Neural progenitor cell (in vitro differentiated cells): ENCODE data around the gene RPS2. TPM values are rescaled to one million over a fixed set of nuclear protein-coding genes. Genes with fewer than 3 reads are reported as not detected.

ENCODE experiments used
- DNase-seq: peaks from one replicate; pipeline ENCODE4 v3.0.0-alpha.2; 2016; ENCODE audit warnings: low spot score
- H2AFZ ChIP-seq: fragments of 200-600 bp; sonication (generic); replicated peaks from 2 replicates; pipeline ENCODE4 v1.6.1; 2016; ENCODE audit warnings: antibody characterized with exemption
- H3F3A ChIP-seq: fragments of 200-600 bp; sonication (generic); 2 replicates; pipeline ENCODE4 v1.6.1; 2016; ENCODE audit warnings: antibody characterized with exemption, low read depth
- H3K27ac ChIP-seq: fragments of 200-600 bp; sonication (generic); 2 replicates; pipeline ENCODE4 v1.5.1; 2016; ENCODE audit warnings: mild to moderate bottlenecking
- H3K27me3 ChIP-seq: fragments of 200-600 bp; sonication (generic); 2 replicates; pipeline ENCODE4 v1.6.1; 2016; ENCODE audit warnings: mild to moderate bottlenecking, moderate library complexity
- H3K36me3 ChIP-seq: fragments of 200-600 bp; sonication (generic); 2 replicates; pipeline ENCODE4 v1.5.1; 2016
- H3K4me1 ChIP-seq: fragments of 200-600 bp; sonication (generic); 2 replicates; pipeline ENCODE4 v1.6.1; 2016; ENCODE audit warnings: mixed run types
- H3K4me2 ChIP-seq: fragments of 200-600 bp; sonication (generic); 2 replicates; pipeline ENCODE4 v1.6.1; 2016
- H3K4me3 ChIP-seq: fragments of 200-600 bp; sonication (generic); 2 replicates; pipeline ENCODE4 v1.5.1; 2016
- H3K79me2 ChIP-seq: fragments of 200-600 bp; sonication (generic); 2 replicates; pipeline ENCODE4 v1.6.1; 2016; ENCODE audit warnings: low read depth
- H3K9ac ChIP-seq: fragments of 200-600 bp; sonication (generic); 2 replicates; pipeline ENCODE4 v1.6.1; 2016
- H3K9me3 ChIP-seq: fragments of 200-600 bp; sonication (generic); 2 replicates; pipeline ENCODE4 v1.5.1; 2016; ENCODE audit warnings: low read depth
- H4K20me1 ChIP-seq: fragments of 200-600 bp; sonication (generic); 2 replicates; pipeline ENCODE4 v1.6.1; 2016; ENCODE audit warnings: low read depth
- H3K27ac Mint-ChIP-seq: 3 replicates; pipeline ENCODE4 v1.8.0; 2021; ENCODE audit warnings: mixed read lengths
- H3K27me3 Mint-ChIP-seq: 2 replicates; pipeline ENCODE4 v1.8.0; 2022; ENCODE audit warnings: low read depth, mild to moderate bottlenecking, inconsistent platforms, moderate library complexity, mixed read lengths; ENCODE audit not compliant: insufficient read depth
- H3K36me3 Mint-ChIP-seq: 3 replicates; pipeline ENCODE4 v1.8.0; 2021; ENCODE audit warnings: mixed read lengths
- H3K4me1 Mint-ChIP-seq: 3 replicates; pipeline ENCODE4 v1.8.0; 2021; ENCODE audit warnings: mixed read lengths
- H3K4me3 Mint-ChIP-seq: 3 replicates; pipeline ENCODE4 v1.8.0; 2021; ENCODE audit warnings: mild to moderate bottlenecking, moderate library complexity, mixed read lengths
- H3K9me3 Mint-ChIP-seq: 3 replicates; pipeline ENCODE4 v1.8.0; 2020; ENCODE audit warnings: mixed read lengths
- EZH2 ChIP-seq: fragments of 200-600 bp; sonication (generic); IDR thresholded peaks from 2 replicates; pipeline ENCODE4 v1.6.1; 2017; ENCODE audit warnings: antibody characterized with exemption, mild to moderate bottlenecking, moderate library complexity
- EZH2phosphoT487 ChIP-seq: fragments of 200-600 bp; sonication (generic); IDR thresholded peaks from 2 replicates; pipeline ENCODE4 v1.6.1; 2017; ENCODE audit warnings: antibody characterized with exemption
- total RNA-seq: library from RNA; depleted of rRNA; stranded (reverse); fragments of >200 nt; gene quantifications from 2 replicates; pipeline ENCODE4 v1.2.3, GENCODE V29; 2015; ENCODE audit warnings: low replicate concordance
- TF ChIP-seq, protein P1 (sequence below): fragments of 200-600 bp; sonication (generic); IDR thresholded peaks from 2 replicates; pipeline ENCODE4 v1.5.1; 2017; ENCODE audit warnings: antibody characterized with exemption, mild to moderate bottlenecking

Gene RPS2
- total RNA-seq, 1 donor from 2014 or later: 3,079 TPM

DNA sequence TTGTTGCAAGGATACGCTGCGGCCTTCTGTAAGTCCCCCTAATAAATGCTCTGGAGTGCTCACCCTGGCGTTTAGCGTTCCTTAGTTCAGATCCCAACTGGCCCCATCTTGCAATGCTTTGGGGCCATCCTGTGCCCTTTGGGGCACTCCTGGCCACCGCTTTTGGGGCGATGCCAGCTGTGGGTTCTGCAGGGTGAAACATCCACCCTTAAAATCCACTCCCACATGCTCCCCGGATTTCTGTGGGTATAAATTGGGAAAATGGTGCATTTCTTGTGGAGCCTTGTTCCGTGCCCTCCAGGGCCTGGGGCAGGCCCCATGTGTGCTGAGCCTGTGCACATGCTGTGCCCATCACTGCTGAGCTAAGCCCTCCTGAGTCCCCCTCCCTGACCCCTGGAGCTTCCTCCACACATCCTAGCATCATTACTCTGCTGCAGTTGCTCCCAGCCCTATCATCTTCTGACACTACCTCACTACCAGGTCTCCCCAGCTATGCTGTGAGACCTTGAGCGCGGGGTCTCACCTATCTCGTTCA is 27.6 kb downstream of the RPS2 start:
- Histone ChIP-seq H3K36me3 (no peaks in the 10 kb centered on the region), H3K9me3 (no peaks in the 10 kb centered on the region), H3K9ac (no peak overlapping the region), H3F3A (no peaks in the 10 kb centered on the region), H3K4me3 (no peak overlapping the region), H3K79me2 (peaks cover 1% of the 10 kb centered on the region), H3K4me2 (no peak overlapping the region), H4K20me1 (no peaks in the 10 kb centered on the region), H3K4me1 (peaks cover 1% of the 10 kb centered on the region), H3K27me3 (no peaks in the 10 kb centered on the region), H2AFZ (no peak overlapping the region), H3K27ac (no peak overlapping the region)
- Mint-ChIP-seq H3K4me1 (peaks cover 6% of the 10 kb centered on the region), H3K4me3 (no peak overlapping the region), H3K9me3 (no peaks in the 10 kb centered on the region), H3K27ac (no peak overlapping the region), H3K27me3 (peaks cover 3% of the 10 kb centered on the region), H3K36me3 (peaks cover 2% of the 10 kb centered on the region)
- TF ChIP-seq, protein P1, sequence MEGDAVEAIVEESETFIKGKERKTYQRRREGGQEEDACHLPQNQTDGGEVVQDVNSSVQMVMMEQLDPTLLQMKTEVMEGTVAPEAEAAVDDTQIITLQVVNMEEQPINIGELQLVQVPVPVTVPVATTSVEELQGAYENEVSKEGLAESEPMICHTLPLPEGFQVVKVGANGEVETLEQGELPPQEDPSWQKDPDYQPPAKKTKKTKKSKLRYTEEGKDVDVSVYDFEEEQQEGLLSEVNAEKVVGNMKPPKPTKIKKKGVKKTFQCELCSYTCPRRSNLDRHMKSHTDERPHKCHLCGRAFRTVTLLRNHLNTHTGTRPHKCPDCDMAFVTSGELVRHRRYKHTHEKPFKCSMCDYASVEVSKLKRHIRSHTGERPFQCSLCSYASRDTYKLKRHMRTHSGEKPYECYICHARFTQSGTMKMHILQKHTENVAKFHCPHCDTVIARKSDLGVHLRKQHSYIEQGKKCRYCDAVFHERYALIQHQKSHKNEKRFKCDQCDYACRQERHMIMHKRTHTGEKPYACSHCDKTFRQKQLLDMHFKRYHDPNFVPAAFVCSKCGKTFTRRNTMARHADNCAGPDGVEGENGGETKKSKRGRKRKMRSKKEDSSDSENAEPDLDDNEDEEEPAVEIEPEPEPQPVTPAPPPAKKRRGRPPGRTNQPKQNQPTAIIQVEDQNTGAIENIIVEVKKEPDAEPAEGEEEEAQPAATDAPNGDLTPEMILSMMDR: no peak
- TF ChIP-seq EZH2 (no peak), EZH2phosphoT487 (no peak)
- no peak for DNase-seq

DNA sequence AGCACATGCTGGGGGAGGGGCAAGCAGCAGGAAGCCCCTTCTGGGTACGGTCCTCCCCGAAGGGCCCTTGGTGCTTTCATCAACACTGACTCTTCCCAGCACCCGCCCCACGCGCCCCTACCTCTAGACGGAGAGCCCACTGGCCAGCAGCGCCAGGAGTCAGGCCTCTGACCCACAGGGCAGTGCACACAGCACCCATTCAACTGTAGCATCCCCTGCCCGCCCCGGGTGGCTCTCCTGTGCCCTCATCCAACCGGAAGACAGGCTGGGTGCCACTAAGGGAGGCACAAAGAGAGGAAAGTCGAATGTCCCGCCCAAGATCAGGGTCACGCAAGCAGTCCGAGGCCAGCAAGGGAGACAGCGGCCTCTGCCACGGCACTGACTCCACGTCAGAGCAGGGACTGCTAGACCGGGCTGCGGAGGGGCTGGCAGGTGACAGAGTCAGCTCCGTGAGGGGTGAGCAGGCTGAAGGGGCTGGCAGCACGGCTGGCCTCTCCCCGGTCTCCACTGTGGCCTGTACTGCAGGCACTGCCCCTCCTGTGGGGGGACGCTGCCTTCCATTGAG is 31.4 kb downstream of the RPS2 start:
- H3K4me2 ChIP-seq: no peak overlapping the region
- H2AFZ ChIP-seq: no peak overlapping the region
- H3K9me3 ChIP-seq: no peaks in the 10 kb centered on the region
- no peak for DNase-seq
- peaks cover 33% of the 10 kb centered on the region for H3K27me3 ChIP-seq
- Mint-ChIP-seq H3K9me3 (no peaks in the 10 kb centered on the region), H3K36me3 (peaks cover 2% of the 10 kb centered on the region), H3K4me3 (no peak overlapping the region), H3K4me1 (peaks cover 2% of the 10 kb centered on the region), H3K27ac (no peak overlapping the region), H3K27me3 (peaks cover 8% of the 10 kb centered on the region)
- no peak overlapping the region for H3K27ac ChIP-seq
- no peak overlapping the region for H3K9ac ChIP-seq
- no peaks in the 10 kb centered on the region for H4K20me1 ChIP-seq
- no peak overlapping the region for H3K4me3 ChIP-seq
- H3K79me2 ChIP-seq: no peaks in the 10 kb centered on the region
- H3K36me3 ChIP-seq: no peaks in the 10 kb centered on the region
- TF ChIP-seq EZH2phosphoT487 (no peak), EZH2 (no peak)
- TF ChIP-seq, protein P1: no peak
- H3K4me1 ChIP-seq: no peaks in the 10 kb centered on the region
- H3F3A ChIP-seq: peaks cover 4% of the 10 kb centered on the region

DNA sequence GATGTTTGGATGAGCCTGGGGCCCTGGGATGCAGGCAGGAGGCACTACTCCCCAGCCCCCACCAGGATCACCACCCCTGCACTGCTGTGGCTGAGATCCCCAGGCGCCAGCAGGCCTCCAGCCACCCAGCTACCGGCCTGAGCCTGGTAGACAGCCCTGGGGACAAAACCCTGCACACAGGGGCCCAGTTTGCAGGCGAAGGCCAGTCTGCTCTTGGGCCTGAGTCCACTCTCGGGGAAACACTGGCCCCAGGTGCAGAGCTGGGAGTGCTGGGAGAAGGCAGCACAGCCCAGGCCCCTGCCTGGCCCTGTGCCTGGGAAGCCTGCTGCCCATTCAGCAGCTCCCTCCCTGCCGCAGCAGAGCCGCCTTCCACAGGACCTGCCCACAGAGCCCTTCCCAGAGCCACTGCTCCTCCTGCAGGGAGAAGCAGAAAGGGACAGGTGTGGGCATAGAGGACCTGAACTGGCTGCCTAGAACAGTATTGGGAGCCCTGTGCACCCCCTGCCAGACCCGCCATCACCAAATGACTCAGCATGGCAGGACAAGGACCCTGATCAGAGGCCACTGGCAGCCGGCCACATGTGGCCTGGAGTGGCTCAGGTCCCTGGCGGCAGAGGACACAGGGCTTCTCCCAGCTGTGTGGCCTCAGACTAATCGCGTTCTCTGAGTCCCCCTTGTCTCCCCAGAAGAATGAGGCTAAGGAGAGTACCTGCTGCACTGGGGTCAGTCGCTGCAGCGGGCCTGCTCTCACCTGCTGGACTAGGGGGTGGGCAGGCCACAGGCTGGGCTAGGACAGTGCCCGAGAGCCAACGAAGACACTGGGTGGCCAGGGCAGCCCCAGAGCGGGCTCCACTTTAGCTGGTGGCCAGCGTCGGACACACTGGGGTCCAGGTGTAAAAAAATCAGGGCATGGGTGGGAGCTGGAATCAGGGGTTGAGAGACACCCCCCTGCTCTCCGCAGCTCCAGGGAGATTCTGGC is 32.3 kb downstream of the RPS2 start:
- DNase-seq: peak; percentile 58
- no peaks in the 10 kb centered on the region for H4K20me1 ChIP-seq
- H3K4me2 ChIP-seq: no peak overlapping the region
- peaks cover 2% of the 10 kb centered on the region for H3K4me1 Mint-ChIP-seq
- H3K9ac ChIP-seq: no peak overlapping the region
- H3K9me3 ChIP-seq: no peaks in the 10 kb centered on the region
- peaks cover 9% of the 10 kb centered on the region for H3K27me3 Mint-ChIP-seq
- H3K36me3 Mint-ChIP-seq: peaks cover 2% of the 10 kb centered on the region
- no peak for TF ChIP-seq EZH2phosphoT487
- TF ChIP-seq, protein P1: peak; percentile 31
- no peak overlapping the region for H2AFZ ChIP-seq
- no peaks in the 10 kb centered on the region for H3K79me2 ChIP-seq
- no peaks in the 10 kb centered on the region for H3K9me3 Mint-ChIP-seq
- peaks cover 33% of the 10 kb centered on the region for H3K27me3 ChIP-seq
- H3K27ac Mint-ChIP-seq: no peak overlapping the region
- no peak overlapping the region for H3K4me3 Mint-ChIP-seq
- H3K36me3 ChIP-seq: no peaks in the 10 kb centered on the region
- H3F3A ChIP-seq: peaks cover 4% of the 10 kb centered on the region
- H3K4me1 ChIP-seq: no peaks in the 10 kb centered on the region
- no peak overlapping the region for H3K27ac ChIP-seq
- H3K4me3 ChIP-seq: no peak overlapping the region
